H54 (cell line): Measurements from ENCODE around the gene NUDT21.
A peak's percentile ranks its signal among the peaks of the same experiment; 100 is the strongest.

Experiments used
- DNase-seq: peaks from one replicate; pipeline ENCODE4 v3.0.0; 2011; ENCODE audit warnings: low spot score, mixed read lengths; ENCODE audit not compliant: insufficient read length
- FAIRE-seq: peaks from 3 replicates; lab custom pipeline; 2011; peaks lifted over from hg19 to GRCh38; lab: Jason Lieb, UNC
- POLR2A ChIP-seq: IDR thresholded peaks from 2 replicates; pipeline ENCODE4 v1.6.1; 2011; ENCODE audit warnings: low read depth, mild to moderate bottlenecking, low read length

Gene NUDT21

GRCh38 chr16:56448005-56448404 is 3.1 kb downstream of the NUDT21 start:
- DNase-seq (no peak), FAIRE-seq (no peak)
- no peak for TF ChIP-seq POLR2A

DNA sequence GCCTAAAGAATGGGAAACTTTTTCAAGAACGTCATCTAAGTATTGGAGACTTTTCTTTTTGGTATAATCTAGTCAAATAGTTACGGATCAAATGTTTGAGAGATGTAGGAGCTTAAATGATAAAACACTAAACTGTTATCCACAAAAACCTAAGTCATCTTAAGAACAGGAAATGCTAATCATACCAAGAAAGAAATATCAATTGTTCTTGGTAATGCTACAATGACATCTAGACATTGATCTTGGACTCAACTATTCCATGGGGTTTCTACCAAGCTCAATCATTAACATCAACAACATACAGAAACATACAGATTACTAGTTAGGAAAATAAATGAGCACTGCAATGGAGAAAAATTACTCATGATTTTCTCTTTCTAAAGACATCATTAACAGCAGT is 3.8 kb downstream of the NUDT21 start:
- TF ChIP-seq POLR2A, result no peak
- FAIRE-seq (no peak), DNase-seq (no peak)

GRCh38 chr16:56438038-56438437 is 13.1 kb downstream of the NUDT21 start:
- TF ChIP-seq POLR2A, result no peak
- DNase-seq (no peak), FAIRE-seq (no peak)

- no peak for FAIRE-seq
- no peak for DNase-seq
- TF ChIP-seq POLR2A, result no peak
These were observed 14.9 kb downstream of the NUDT21 start for GRCh38 chr16:56436258-56436657.

DNA sequence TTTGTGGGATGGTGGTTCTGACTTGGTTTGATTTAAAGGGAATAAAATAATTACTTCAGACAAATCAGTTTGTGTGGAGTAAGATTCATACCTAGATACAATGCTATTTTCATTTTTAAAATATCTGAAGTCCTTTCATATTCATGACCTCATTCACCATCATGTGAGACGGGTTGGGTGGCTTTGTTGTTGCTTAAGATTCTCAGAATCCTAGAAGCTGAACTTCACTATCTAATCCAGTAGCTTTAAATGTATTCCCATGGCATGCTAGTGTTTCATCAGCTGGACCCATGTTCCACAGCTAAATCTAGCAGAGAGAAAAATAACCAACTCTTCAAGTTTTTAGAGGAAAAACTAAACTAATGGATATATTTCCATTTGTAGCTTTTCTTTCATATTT is 23.0 kb downstream of the NUDT21 start:
- TF ChIP-seq POLR2A, result no peak
- no peak for DNase-seq
- FAIRE-seq, result no peak

GRCh38 chr16:56426585-56426984 is 24.5 kb downstream of the NUDT21 start:
- no peak for FAIRE-seq
- no peak for DNase-seq

DNA sequence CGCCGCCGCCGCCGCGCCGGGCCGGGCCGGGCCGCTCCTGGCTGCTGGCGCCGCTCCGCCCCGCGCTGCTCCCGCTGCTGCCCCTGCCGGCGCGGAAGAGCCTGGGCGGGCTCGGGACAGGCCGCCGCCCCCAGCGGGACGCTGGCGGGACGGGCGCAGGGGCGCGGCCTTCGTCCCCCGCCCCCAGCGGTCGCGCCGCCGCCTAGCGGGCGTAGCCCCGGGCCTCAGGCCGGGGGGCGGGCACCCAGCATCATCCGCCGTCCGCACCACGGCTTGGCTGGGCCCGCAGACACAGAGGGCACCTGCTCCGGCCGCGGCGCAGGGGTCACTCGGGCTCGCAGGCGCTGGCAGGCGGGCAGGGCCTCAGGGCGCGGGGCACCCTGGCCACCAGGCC is 25.7 kb downstream of the NUDT21 start, which contains the start of gene AMFR:
Gene AMFR (minus strand): TSS at position 107 of the 394 bp plus-strand sequence. CDS start 218 bp downstream, outside the sequence.
- DNase-seq (peak; percentile 77), FAIRE-seq (no peak)
- peak; percentile 69; the same call in 1 of the 2 replicates for TF ChIP-seq POLR2A

More at GRCh38 chr16:56426585-56426984, 24.5 kb downstream of the NUDT21 start:
- TF ChIP-seq POLR2A, result no peak

DNA sequence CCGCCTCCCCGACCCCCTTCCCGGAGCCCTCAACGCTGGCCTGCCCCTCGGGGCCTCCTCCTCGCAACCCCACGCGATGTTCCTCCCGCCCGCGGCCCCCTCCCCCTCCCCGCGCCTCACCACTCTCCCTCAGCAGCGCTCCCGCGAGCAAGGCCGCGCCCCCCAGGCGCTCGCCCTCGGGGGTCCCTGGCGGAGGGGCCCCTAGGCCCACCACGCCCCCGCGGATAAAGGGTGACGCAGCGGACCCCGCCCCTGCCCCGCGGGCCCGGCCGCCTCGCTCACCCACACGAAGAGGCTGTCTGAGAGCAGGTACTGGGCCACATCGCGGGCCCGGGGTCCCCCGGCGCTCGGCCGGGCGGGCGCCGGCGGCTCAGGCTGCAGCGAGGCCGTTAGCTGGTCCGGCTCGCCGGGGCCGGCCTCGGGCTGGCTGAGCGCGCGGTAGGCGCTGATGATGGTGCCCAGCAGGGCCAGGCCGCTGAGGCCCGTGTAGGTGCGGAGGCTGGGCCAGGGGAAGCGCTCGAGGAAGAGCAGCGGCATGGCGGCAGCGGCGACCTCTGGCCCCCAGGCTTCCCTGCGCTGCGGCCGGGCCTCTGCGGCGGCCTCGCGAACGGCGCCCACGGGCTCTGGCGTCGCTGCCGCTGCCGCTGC is 26.2 kb downstream of the NUDT21 start:
- DNase-seq (peak; percentile 14), FAIRE-seq (no peak)
- TF ChIP-seq POLR2A, result no peak

GRCh38 chr16:56424404-56424764 is 26.7 kb downstream of the NUDT21 start:
- no peak for TF ChIP-seq POLR2A
- DNase-seq, result no peak
- no peak for FAIRE-seq

DNA sequence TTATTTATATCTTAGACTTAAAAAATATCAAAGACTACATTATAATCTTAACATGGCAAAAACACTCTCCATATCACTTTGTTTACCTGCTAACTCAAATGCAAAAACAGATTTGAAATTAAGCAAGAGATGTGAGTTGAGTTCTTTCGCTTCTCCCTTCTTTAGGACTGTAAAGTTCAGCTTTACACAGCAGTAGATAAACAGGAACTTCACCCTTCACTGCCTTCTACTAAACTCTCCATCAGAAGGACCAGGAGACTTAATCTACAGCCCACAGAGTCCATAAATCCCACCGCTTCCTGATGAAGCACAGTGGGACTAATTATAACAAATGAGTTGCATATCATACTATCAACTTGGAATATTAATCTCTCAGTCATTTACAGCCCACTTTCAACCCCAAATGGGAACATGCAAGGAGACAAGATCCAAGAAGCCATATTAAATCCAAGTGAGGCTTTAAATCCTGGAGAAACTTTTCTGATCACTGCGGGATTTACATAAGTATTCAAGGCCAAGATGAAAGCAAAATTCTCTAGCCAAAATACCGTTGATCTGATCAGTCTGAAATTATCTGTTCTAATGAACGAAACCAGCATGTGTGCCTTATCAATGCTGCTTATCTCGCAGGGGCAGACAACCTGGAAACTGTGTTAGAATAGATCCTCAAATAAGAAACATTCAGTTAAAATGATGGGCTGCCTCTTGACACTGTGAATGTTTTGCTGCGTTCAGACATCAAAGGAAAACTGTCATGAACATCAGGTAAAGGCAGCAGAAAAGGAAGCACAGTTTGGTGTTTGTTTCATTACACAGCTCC is 27.3 kb downstream of the NUDT21 start:
- TF ChIP-seq POLR2A, result no peak
- DNase-seq, result no peak
- peak; percentile 6 for FAIRE-seq

DNA sequence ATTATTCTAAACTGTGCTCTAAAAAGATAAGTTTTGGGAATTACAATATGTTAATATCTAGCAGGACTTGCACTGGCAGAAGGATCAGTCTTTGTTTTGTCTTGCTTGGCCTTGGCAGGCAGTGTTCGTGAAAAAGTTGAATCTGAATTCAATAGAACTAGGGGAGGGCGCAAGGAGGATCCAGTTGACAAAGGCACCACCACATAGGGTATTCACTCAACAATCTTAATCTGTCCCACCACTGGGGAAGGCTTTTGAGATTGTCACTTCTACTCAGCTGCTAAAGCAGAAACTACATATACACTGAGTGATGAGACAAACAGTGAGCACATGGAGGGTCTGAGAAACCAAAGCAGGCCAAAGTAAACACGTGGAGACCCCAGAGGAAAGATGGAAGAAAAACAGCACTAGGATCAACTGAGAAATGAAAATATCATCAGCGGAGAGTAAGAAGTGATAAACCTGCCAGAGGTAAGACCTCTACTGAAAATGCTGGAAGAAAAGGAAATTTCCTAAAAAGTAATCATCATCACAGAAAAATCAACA is 28.2 kb downstream of the NUDT21 start:
- TF ChIP-seq POLR2A, result no peak
- DNase-seq, result no peak
- no peak for FAIRE-seq

DNA sequence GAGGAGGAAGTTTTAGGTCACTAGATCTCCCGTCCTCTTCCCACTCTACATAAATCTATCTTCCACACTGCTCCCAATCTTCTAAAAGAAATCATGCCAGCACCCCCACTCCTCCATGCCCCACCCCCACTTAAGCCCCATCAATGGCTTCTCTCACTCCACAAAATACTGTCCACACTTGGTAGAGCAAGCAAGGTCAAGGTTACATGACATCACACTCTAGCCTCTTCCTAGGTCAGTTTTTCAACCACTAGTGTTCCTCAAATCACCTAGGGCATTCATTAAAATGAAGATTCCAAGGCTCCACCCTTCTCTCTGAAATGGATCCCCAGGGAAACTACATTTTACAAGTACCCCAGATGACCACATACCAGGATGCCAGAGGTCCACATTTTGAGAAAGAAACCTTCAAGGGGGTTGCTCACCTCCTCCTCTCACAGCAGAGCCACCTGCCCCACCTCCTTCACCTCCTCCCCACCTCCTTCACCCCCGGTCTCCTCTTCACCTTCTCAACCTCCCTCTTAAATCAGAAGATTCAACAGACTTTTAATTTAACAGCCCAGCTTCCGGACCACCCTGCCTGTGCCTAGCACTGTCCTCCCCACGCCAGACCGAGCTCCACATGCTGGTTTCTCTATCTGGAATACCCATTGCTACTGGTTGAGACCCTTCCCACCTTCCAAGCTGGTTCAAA is 29.0 kb downstream of the NUDT21 start:
- DNase-seq (no peak), FAIRE-seq (no peak)
- TF ChIP-seq POLR2A, result no peak

- FAIRE-seq, result no peak
- TF ChIP-seq POLR2A, result no peak
- DNase-seq, result no peak
These were observed 29.8 kb downstream of the NUDT21 start for GRCh38 chr16:56421313-56421712.

DNA sequence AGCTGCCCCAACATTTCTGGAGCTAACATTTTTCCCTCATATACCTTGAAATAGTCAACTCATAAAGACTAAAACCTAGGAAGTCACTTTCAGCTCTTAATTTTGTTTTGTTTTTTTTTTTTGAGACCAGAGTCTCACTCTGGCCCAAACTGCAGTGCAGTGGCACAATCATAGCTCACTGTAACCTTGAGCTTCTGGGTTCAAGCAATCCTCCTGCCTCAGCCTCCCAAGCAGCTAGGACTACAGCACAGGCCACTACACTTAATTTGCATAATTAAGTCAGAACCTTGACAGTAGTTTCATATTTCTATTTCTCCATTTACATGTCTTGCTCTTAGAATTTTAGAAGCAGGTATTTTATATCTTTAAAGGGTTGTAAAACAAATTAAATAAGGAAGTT is 30.5 kb downstream of the NUDT21 start:
- TF ChIP-seq POLR2A, result no peak
- DNase-seq (no peak), FAIRE-seq (no peak)
